ENCODE measurements around the gene CHRNA9. TPM values are rescaled to one million over a fixed set of nuclear protein-coding genes. Genes with fewer than 3 reads are reported as not detected.

Gene CHRNA9
- total RNA-seq, 2 donors from 2014 or later: 0.90 TPM; not detected in 1

DNA sequence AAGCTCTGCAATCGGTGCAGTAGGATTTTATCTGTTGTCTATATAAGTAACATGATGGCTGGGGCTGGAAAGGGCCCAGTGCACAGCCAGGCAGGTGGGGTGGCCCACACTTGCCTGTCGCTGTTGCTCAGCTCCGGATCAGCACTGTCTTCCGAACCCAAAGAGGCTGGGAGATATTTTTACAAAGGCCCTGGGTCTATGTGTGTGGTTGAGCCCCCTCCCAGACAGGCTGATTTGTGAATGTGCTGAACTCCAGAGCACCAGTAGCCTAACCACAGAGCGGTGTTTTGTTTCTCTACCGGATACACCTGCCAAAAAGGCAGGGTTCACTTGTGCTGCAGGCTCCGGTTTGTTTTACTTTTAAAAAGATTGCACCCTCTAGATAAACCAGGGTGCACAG, 33.5 kb upstream of the CHRNA9 start:
- 71 to 81% methylated on average over 4 to 7 of the region's 7 CpGs for WGBS, 2 experiments (ENCODE audit: insufficient coverage in 1 of 2, insufficient read length in 1 of 2)
- Histone ChIP-seq H3K36me3 (ENCODE audit: control insufficient read depth, insufficient read depth, low read length) (no peaks in the 10 kb centered on the region), H3K27ac (ENCODE audit: low read depth, low read length) (no peak overlapping the region), H3K9me3 (ENCODE audit: control insufficient read depth, low read length) (peaks cover 6% of the 10 kb centered on the region), H3K4me1 (ENCODE audit: control insufficient read depth, insufficient read depth, low read length) (no peaks in the 10 kb centered on the region), H3K27me3 (ENCODE audit: control insufficient read depth, insufficient read depth, low read length, poor library complexity, severe bottlenecking) (no peaks in the 10 kb centered on the region), H3K9ac (ENCODE audit: extremely low read depth, low read length, poor library complexity, severe bottlenecking) (no peak overlapping the region), H3K4me3 (ENCODE audit: low read length) (no peak overlapping the region)
- Mint-ChIP-seq H3K4me3 (no peak overlapping the region), H3K9me3 (peaks cover 14% of the 10 kb centered on the region), H3K27ac (no peak overlapping the region), H3K4me1 (peaks cover 10% of the 10 kb centered on the region), H3K27me3 (ENCODE audit: insufficient read depth) (no peaks in the 10 kb centered on the region), H3K36me3 (ENCODE audit: low read depth) (no peaks in the 10 kb centered on the region)
- DNase-seq: no peak
- TF ChIP-seq, protein P1, sequence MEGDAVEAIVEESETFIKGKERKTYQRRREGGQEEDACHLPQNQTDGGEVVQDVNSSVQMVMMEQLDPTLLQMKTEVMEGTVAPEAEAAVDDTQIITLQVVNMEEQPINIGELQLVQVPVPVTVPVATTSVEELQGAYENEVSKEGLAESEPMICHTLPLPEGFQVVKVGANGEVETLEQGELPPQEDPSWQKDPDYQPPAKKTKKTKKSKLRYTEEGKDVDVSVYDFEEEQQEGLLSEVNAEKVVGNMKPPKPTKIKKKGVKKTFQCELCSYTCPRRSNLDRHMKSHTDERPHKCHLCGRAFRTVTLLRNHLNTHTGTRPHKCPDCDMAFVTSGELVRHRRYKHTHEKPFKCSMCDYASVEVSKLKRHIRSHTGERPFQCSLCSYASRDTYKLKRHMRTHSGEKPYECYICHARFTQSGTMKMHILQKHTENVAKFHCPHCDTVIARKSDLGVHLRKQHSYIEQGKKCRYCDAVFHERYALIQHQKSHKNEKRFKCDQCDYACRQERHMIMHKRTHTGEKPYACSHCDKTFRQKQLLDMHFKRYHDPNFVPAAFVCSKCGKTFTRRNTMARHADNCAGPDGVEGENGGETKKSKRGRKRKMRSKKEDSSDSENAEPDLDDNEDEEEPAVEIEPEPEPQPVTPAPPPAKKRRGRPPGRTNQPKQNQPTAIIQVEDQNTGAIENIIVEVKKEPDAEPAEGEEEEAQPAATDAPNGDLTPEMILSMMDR (conservative IDR thresholded peaks at IDR 0.05): no peak

DNA sequence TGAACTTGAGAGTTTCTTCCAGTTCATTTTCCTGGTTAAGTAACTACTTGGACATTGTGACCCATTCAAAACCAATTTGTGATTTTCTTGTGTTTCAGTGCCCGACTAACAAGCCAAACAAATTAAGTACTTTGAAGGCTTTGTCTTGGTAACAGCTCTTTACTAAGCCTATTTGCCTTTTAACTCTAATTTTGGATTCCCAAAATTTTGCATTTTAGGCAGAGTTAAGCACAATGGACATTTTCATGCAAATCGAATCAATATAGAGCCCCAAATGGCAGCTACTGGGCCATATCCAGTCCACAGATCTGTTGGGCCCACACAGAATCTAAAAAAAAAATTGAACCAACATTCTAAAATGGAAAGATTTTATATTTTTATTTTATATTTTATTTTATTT, 31.4 kb upstream of the CHRNA9 start:
- H3K9ac ChIP-seq (ENCODE audit: extremely low read depth, low read length, poor library complexity, severe bottlenecking): no peak overlapping the region
- Mint-ChIP-seq H3K27me3 (ENCODE audit: insufficient read depth) (no peaks in the 10 kb centered on the region), H3K4me3 (no peak overlapping the region), H3K36me3 (ENCODE audit: low read depth) (no peaks in the 10 kb centered on the region), H3K4me1 (peaks cover 32% of the 10 kb centered on the region), H3K27ac (no peak overlapping the region), H3K9me3 (peaks cover 14% of the 10 kb centered on the region)
- no peak overlapping the region for H3K27ac ChIP-seq (ENCODE audit: low read depth, low read length)
- no peaks in the 10 kb centered on the region for H3K27me3 ChIP-seq (ENCODE audit: control insufficient read depth, insufficient read depth, low read length, poor library complexity, severe bottlenecking)
- H3K9me3 ChIP-seq (ENCODE audit: control insufficient read depth, low read length): peaks cover 6% of the 10 kb centered on the region
- H3K4me3 ChIP-seq (ENCODE audit: low read length): no peak overlapping the region
- WGBS, 2 experiments (ENCODE audit: insufficient coverage in 1 of 2, insufficient read length in 1 of 2): 94 to 100% methylated on average over 1 to 2 of the region's 2 CpGs
- DNase-seq: no peak
- TF ChIP-seq, protein P1 (conservative IDR thresholded peaks at IDR 0.05): no peak
- H3K4me1 ChIP-seq (ENCODE audit: control insufficient read depth, insufficient read depth, low read length): no peaks in the 10 kb centered on the region
- H3K36me3 ChIP-seq (ENCODE audit: control insufficient read depth, insufficient read depth, low read length): no peaks in the 10 kb centered on the region

DNA sequence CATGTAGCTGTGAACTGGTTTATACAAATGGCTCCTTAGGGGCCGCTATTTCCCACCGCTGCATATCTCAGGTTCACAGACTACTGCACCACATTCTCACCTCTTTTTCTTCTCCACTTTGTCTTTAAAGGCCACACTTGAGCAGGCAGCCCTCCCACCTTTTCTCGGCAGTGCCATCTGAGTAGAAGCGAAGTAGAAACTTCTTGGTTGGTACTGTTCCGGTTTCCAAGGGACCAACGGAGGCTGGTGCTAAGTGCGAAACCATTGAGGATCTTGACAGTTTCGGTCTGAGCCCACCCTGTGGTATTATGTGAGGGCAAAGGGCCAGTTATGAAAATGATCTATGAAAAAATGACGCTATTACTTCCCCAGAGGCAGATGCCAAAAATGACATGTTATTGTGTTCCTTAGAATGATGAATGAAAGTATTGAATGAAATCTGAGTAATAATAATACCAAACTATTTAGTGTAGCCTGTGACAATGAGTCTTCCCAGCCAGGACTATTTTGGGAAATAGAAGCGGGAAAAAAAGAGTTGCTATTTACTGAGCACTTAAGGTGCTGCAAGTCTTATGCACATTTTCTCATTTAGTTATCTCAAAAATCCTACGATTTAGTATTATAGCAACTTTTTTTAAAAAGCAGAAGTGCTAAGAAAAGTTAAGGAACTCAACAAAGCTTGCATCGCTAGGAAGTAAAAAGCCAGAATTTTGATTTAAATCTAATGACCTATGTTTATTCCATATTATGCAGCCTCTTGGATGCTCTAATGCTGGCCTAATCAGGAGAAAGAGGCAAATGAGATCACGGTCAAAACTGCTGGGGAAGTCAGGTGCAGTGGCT, 29.6 kb upstream of the CHRNA9 start:
- peaks cover 33% of the 10 kb centered on the region for H3K4me1 Mint-ChIP-seq
- H3K4me1 ChIP-seq (ENCODE audit: control insufficient read depth, insufficient read depth, low read length): no peaks in the 10 kb centered on the region
- peaks cover 14% of the 10 kb centered on the region for H3K9me3 Mint-ChIP-seq
- DNase-seq: no peak
- TF ChIP-seq, protein P1 (conservative IDR thresholded peaks at IDR 0.05): no peak
- no peaks in the 10 kb centered on the region for H3K36me3 Mint-ChIP-seq (ENCODE audit: low read depth)
- no peaks in the 10 kb centered on the region for H3K27me3 Mint-ChIP-seq (ENCODE audit: insufficient read depth)
- WGBS, 2 experiments (ENCODE audit: insufficient coverage in 1 of 2, insufficient read length in 1 of 2): 76 to 87% methylated on average over 11 to 13 of the region's 13 CpGs
- no peak overlapping the region for H3K4me3 Mint-ChIP-seq
- H3K27me3 ChIP-seq (ENCODE audit: control insufficient read depth, insufficient read depth, low read length, poor library complexity, severe bottlenecking): no peaks in the 10 kb centered on the region
- H3K4me3 ChIP-seq (ENCODE audit: low read length): no peak overlapping the region
- H3K9me3 ChIP-seq (ENCODE audit: control insufficient read depth, low read length): peaks cover 6% of the 10 kb centered on the region
- H3K9ac ChIP-seq (ENCODE audit: extremely low read depth, low read length, poor library complexity, severe bottlenecking): no peak overlapping the region
- H3K27ac ChIP-seq (ENCODE audit: low read depth, low read length): no peak overlapping the region
- H3K27ac Mint-ChIP-seq: no peak overlapping the region
- no peaks in the 10 kb centered on the region for H3K36me3 ChIP-seq (ENCODE audit: control insufficient read depth, insufficient read depth, low read length)

All from endodermal cell (in vitro differentiated cells).